NCI-H526 treated with DMSO at 0.1 percent for 48 hours (cell line): ENCODE results near the gene MAST2.
"Not testable (repeated sequence)": the region's sequence is repeated elsewhere in the genome, so short reads cannot be mapped to it uniquely, and the experiment has no call there.

Experiments used
- DNase-seq: peaks from one replicate; lab custom pipeline; 2025; lab: John Stamatoyannopoulos, UW

MAST2 gene

DNA sequence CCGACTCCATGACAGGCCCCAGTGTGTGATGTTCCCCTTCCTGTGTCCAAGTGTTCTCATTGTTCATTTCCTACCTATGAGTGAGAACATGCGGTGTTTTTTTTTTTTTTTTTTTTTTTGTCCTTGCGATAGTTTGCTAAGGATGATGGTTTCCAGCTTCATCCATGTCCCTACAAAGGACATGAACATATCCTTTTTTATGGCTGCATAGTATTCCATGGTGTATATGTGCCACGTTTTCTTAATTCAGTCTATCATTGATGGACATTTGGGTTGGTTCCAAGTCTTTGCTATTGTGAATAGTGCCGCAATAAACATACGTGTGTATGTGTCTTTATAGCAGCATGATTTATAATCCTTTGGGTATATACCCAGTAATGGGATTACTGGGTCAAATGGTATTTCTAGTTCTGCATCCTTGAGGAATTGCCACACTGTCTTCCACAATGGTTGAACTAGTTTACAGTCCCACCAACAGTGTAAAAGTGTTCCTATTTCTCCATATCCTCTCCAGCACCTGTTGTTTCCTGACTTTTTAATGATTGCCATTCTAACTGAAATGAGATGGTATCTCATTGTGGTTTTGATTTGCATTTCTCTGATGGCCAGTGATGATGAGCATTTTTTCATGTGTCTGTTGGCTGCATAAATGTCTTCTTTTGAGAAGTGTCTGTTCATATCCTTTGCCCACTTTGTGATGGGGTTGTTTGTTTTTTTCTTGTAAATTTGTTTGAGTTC is 54.5 kb downstream of the MAST2 start:
- not testable (repeated sequence) for DNase-seq

DNA sequence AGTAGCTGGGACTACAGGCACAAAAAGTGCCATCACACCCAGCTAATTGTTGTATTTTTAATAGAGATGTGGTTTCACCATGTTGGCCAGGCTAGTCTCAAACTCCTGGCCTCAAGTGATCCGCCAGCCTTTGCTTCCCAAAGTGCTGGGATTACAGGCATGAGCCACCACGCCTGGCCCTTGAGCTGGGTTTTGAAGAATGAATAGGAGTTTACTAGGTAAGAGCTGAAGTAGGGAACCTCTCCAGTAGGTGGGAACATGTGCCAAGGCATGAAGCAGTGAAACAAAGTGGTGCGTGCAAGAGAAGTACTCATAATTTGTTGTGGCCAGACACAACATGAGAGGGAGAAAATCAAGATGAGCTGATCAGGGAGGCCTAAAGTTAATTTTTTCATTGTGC is 55.8 kb downstream of the MAST2 start:
- DNase-seq: no peak

DNA sequence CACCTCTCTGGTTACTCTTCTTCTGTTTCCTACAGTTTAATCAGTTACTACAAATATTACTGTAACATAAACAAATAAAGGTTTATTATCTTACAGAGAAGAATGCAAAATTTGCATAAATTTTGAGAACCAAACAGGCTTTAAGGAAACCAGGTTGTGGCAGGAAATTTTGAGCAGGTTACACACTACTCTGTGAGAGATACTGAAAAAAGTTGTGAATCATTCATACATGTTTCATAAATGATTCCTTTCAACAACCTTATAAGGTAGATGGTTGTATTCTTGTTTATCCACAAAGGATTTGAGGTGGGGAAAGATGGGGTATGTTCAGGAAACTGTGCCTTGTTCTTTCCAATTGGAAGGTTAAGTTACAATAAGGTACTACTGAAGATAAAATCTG is 58.6 kb downstream of the MAST2 start:
- peak; percentile 91 for DNase-seq

DNA sequence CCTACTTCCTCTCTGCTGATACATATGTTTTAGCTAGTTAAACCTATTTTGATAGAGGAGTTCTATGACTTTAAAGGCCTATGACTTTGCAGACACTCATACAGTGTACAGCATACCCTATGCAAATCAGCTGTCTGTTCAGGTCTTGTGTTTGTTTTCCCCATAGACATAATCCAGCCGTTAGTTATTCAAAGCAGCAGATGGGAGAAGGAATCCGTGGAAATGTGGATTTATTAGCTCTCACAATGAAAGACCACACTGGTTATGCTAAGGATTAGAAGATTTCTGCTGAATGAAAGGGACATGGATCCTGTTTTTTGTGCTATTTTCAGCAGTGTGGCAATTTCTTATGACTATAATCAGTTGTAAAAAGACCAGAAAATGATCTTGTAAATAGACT is 59.8 kb downstream of the MAST2 start:
- peak; percentile 99 for DNase-seq

DNA sequence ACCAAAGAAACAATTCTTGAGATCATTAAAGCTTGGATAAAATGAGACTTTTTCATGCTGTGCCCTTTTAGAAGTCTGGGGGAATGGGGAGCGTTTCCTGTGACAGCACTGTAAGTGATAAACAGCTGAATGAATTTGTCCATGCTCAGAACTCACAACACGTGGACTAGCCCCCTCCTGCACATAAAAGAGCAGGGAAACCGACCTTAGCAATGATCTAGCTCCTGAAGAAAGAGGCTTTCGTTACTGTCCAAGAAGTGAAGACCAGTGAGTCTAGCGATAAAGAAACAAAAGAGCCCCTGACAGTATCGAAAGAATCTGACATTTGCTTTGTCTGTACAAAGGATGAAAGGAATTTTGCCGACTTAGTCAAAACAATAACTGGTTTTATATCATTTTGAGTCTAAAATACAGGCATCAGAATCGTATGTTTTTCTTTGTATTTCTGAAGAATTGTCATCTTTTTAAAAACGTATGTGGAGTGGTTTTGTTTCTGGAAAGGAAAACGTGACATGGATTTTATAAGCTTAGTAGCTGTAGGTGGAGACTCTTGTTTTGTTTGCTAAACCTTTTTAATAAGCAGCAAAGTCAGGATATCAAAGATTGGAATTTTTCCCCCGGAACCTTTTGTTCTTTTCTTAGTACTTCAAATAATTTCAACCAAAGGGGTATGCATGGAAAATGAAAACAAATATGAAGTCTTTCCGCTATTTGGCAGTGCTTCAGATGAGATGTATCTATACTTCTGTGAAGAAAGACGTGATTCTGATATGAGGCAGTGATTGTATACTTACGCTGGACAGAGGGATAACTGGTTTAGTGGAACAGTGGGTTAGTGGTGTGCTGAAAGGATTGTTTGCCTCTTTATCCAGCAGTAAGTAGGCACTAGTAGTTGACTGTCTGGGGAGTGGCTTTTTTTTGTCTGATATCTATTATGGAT is 61.0 kb downstream of the MAST2 start:
- peak; percentile 74 for DNase-seq

DNA sequence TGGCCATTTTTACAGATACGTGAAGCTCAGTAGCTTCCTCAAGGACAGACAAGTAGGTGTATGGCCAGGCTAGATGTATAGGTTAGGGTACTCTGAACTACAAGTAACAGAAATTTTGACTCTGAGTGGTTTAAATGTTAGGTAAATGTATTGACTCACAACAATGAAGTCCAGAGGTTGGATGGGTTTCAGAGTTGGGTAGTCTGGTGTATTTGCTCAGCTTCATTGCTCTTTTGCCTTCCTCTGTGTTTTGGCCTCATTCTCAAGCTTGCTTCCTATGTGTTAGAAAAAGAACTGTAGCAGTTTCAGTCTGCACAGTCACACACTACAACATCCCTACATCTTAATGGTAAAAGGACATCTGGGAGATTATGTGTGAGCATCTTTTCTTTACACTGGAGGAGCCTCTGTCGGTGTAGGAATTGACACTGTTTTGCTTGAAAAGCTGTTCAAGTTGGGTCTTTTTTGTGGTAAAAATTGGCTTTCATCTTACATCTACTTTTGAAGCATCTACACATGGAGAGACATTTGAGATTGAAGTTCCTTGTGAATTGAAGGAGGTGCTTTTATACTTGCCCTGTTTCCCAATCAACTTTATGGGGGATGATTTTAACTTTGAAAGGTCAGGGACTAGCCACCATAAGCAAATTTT is 64.4 kb downstream of the MAST2 start:
- DNase-seq: no peak

DNA sequence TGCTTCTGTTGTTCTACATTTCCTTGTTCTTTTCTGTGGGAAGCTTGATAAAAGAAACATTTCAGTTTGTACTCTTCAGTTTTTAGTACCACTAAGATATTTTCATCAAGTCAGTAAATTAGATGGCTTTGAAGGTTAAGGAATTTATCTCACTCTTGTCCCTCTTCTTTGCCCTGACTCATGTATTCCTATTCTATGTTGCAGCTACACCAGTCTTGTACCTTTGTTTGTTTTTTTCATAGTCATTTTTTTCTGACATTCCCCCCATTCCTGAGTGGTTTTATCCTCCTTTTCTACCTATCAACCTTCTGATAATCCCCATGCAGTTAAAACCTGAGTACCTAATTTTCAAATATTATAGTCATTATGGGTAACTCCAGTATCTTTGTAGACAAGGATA is 65.4 kb downstream of the MAST2 start:
- DNase-seq: no peak

DNA sequence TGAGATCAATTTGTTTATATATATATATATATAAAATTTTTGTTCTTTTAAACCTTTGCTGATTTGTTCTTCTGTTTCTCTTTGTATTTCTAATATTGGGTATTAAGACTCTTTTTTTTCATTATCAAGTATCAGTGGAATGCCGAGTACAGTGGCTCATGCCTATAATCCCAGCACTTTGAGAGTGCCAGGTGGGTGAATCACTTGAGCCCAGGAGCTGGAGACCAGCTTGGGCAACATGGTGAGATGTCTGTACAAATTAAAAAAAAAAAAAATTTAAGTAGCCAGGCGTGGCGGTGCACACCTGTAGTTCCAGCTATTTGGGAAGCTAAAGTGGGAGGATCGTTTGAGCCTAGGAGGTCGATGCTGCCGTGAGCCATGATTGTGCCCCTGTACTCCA is 67.1 kb downstream of the MAST2 start:
- DNase-seq: no peak

DNA sequence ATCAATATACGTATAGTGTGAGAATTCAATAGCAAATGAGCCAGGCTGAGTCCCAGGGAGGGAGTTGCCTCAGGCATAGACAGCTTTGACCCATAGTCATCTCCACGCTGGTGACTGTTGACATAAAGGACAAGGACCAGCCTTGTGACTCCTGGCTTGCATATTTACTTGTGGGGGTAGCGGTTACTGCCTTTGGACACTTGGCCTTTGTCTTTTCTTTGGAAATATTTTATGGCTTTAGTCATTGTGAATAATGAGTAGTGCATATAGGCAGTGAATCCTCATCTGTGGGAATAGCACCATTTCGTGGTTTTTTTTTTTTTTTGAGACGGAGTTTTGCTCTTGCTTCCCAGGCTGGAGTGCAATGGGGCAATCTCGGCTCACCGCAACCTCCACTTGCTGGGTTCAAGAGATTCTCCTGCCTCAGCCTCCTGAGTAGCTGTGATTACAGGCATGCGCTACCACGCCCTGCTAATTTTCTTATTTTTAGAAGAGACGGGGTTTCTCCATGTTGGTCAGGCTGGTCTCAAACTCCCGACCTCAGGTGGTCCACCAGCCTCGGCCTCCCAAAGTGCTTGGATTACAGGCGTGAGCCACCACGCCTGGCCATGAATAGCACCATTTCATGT is 68.9 kb downstream of the MAST2 start:
- peak; percentile 32 for DNase-seq

DNA sequence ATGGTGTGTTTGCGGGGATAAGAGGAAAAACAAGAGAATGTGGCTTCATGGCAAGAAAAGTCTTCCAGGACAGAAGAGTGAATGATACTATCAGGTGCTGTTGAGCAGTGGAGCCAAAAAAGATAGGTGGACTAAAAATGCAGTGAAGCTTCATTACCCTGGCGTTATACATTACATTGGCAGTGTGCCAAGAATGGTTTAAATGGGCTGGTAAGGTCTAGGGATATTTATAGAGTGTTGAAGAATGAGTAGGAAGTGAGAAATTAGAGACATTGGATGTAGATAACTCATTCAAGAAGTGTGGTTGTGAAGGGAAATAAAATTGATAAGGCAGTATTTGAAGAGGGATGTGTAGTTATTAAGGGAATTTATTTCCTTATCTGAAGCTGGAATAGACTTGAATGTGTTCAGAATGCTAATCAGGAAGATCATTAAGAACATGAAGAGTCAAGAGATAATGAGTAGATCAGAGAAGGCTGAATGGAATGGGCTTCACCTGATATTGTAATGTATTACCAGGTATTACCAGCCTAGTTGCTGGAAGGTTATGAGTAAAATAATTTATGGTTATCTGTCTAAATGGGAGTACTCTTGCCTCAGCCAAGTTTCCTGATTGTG is 72.7 kb downstream of the MAST2 start:
- peak; percentile 52 for DNase-seq

DNA sequence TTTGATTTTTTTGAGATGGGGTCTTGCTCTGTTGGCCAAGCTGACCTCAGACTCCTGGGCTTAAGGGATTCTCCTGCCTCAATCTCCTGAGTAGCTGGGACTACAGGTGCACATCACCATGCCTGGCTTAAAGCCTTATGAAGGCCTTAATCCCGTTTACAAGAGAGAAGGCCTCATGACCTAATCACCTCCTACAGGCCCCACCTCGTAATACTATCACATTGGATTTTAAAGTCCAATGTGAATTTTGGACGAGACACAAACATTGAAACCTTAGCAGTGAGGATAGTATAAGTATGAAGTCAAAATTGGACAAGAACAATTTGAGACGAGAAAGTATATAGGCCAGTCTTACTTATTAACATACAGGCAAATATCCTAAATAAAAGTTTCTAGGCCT is 73.9 kb downstream of the MAST2 start:
- DNase-seq: no peak

DNA sequence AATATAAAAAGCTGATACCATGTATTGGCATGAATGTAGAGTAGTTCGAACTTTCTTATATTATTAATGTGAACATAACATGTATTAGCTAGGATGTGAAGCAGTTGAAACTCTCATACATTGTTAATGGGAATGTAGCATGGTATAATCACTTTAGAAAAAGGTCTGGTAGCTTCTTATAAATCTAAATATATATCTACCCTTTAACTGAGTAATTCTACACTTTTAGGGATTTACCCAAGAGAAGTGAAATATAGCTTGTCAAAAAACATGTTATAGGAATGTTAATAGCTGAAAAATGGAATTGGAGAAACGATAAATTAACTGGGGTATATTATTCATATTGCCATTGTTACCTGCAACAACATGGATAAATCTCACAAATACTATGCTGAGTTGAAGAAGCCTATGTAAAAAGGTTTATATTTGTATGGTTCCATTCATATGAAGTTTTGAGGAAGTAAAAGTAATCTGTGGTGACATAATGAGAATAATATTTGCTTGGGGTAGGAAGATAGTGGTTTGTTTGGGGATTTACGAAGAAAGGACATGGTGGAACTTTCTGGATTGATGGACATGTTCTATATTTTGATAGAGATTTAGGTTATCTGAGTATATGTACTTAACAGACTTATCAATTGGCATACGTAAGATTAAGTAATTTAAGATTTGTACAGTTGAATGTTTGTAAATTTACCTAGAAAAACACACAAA is 76.6 kb downstream of the MAST2 start:
- no peak for DNase-seq

DNA sequence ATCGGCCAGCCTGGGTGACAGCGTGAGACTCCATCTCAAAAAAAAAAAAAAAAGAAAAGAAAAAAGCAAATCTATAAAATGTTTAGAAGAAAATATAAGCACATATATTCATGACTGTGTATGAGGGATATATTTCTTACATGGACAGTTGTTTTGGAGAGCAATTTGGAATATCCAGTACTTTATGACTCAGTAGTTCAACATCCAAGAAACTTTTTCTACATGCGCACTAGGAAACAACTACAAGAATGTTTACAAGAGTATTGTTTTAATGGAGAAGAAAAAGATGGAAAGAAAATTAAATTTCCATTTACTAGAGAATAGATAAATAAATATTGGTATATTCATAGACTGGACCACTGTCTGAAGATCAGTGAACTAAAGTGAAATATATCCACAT is 77.5 kb downstream of the MAST2 start:
- no peak for DNase-seq

DNA sequence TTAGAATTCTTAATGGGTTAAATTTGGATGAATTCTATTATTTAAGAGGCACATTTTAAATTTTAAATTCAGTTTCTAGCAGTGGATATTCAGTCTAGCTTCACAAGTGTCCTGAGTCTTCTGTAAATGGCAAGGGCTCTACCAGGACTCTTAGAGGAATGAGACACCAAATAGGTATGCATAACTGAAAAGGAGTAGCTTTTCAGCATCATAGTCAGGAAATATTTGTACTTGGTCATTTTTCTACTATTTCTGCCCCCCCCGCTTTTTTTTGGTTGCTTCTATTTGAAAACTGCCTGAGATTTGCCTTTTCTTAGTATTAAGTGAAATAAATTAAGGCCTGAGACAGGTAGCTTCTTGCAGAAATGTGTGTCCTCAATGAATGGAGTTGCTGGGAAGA is 80.2 kb downstream of the MAST2 start:
- no peak for DNase-seq

DNA sequence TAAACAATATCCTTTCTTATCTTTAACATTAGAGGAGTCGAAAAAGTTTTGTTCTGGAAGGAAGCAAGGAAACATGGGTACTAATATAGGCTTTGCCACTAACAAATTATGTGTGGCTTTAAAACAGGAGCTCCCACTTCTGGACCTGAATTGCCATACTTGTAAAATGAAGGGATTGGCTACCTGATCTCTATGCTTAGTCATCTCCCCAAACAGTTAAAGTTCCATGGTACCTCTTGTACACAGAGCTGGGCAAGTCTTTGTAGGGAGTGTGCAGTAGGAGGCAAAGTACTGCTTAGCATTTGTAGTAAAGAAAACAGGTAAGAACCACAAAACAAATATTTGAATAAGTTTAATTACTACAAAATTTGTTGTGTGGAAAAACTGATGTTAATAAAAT is 81.3 kb downstream of the MAST2 start:
- no peak for DNase-seq

DNA sequence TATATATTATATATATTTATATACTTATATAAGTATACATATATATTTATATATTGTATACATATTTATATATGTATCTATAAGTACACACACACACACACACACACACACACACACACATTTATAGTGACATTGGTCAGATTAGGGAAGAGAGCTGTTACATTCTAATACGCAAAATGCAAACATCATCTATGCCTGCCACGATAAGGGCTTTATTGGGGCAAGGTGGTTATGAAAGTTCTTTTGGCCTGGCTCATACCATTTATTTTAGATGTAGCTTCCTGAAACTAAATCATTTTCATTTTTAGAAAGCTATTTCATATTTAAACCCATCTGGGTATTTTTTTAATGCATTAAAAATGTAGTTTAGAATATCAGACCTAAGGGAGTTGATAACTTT is 82.8 kb downstream of the MAST2 start:
- no peak for DNase-seq

DNA sequence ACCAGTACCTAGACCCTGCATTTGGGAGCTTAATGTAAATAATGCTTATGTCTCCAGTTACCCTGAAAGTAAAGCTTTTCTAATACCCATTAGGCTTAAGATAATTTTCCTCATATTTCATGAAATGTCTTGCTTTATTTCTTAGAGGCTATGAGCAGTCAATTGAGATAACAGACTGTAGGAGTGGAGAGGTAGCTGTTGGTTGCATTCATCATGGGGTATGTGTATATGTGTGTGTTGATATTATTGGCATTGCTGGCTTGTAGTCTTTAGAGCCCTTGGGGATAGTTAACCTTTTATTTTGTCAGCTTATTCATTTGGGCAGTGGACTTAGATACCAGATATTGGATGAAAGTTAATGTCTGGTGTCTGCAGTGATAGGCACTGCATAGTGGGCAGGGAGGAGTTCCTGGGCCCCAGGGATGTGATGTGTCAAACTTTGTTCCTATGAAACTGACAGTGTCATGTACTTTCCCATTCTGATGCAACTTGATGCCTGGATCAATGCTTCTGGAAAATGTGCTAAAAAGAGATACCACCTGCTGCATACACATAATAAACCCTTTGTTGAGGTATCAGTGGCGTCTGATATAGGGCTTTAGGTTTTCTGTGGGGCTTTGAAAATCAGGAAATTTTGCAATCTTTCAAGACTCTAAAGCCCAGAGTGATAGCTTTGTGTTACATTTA is 83.9 kb downstream of the MAST2 start:
- no peak for DNase-seq

DNA sequence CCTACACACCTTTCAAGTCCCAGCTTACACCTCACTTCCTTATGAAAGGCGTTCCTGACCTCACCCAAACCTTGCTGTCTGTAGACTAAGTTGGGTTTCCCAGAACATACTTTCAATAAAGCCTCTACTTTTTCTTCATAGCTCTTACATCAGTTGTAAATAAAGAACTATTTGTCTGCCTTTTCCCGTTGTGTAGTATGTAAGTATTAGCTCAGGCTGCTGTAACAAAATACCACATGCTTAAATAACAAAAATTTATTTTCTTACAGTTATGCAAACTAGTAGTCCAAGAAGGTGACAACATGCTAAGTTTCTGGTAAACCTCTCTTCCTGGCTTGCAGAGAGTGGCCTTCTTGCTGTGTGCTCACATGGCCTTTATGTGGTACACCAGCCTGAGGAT is 86.7 kb downstream of the MAST2 start:
- DNase-seq: no peak

DNA sequence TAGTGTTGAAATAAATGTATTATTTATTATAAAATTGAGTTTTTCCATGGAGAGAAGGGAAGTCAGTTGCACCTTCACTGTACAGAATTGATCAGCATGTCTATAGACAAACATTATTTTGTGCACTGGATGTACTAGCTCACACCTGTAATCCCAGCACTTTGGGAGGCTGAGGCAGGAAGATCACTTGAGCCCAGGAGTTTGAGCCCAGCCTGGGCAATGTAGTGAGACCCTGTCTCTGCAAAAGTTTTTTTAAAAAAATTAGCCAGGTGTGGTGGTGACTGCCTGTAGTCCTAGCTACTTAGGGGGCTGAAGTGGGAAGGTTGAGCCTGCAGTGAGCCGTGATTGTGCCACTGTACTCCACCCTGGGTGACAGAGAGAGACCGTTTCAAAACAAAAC is 87.7 kb downstream of the MAST2 start:
- no peak for DNase-seq

DNA sequence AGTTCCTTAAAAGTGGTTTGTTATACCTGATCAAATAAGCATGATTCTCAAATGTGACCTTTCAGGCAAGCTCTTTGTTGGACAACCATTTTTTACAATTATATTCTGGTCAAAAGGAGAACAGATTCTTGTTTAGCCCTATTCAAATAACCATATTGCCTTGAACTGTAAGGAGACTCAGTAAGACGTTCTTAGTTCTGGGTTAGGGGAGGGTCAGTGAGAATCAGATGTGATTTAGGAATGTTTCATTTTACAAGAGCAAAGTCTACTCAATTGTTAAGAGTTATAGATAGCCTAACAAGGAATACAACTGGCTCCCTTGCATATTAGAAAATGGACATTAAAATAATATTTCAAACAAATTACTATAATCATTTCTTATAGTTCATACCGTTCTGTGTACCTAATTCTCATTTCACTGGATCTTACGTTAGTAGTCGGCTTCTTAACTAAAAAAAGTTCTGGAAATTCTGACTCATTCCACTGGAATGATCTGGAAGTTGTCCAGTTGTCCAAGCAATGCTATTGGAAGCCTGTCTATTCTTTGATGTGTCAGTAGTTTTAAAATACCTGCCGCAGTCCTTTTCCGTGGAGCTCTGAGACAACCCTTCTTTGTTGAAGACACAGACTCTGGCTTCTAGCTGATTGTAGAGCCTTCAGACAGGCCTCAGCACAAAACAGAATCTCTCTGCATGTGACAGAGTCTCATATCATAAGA is 88.8 kb downstream of the MAST2 start:
- DNase-seq: no peak
